DOHH2 (cell line): ENCODE data around the gene CDK5RAP3.

Experiments
- CTCF ChIP-seq: fragments of 200-600 bp; sonication (generic); IDR thresholded peaks from one replicate; pipeline ENCODE4 v1.5.1; 2014; ENCODE audit warnings: antibody characterized with exemption, mild to moderate bottlenecking, low read depth, low read length; ENCODE audit not compliant: poor library complexity, severe bottlenecking
- EZH2phosphoT487 ChIP-seq: fragments of 200-600 bp; sonication (generic); IDR thresholded peaks from 2 replicates; pipeline ENCODE4 v1.6.1; 2017; ENCODE audit warnings: borderline replicate concordance, mild to moderate bottlenecking, antibody characterized with exemption, low read length, moderate library complexity, mixed read lengths

GRCh38 chr17:47983492-47984223 lies 12.7 kb downstream of the CDK5RAP3 start:
- TF ChIP-seq CTCF, result no peak
- no peak for TF ChIP-seq EZH2phosphoT487
